ENCODE data around the gene PDE4B. TPM values are rescaled to one million over a fixed set of nuclear protein-coding genes. Genes with fewer than 3 reads are reported as not detected.
A peak's percentile ranks its signal among the peaks of the same experiment; 100 is the strongest.

The PDE4B gene
- total and polyA plus RNA-seq, 10 of the 15 experiments (the other 5 are each of a cell fraction or from before 2014, with no cell fraction given), result 3.0 to 13.2 (median 5.7) TPM

GRCh38 chr1:66335125-66335524, 542.4 kb downstream of the PDE4B start:
- DNase-seq (ENCODE audit: low read depth, low spot score), result no peak
- ChIA-PET SMC1A (ENCODE audit: uncharacterized antibody, unreplicated experiment) (interaction anchor here (0.9 to 16.3 kb wide), 16 partner anchors 9 to 109 kb away, joined by 3 to 331 read pairs (median 4); no protein-coding TSS in a partner anchor), CTCF (interaction anchor here (0.8 to 8.9 kb wide), 7 partner anchors 13 to 110 kb away, joined by 3 to 123 read pairs (median 5); no protein-coding TSS in a partner anchor), RAD21 (ENCODE audit: unreplicated experiment) (interaction anchor here (0.7 to 13.5 kb wide), 18 partner anchors 13 to 915 kb away, joined by 3 to 238 read pairs (median 4); no protein-coding TSS in a partner anchor), POLR2A (interaction anchor here (0.8 to 6.1 kb wide), 5 partner anchors 10 to 56 kb away, joined by 3 to 79 read pairs (median 4); no protein-coding TSS in a partner anchor)
- in situ Hi-C loops (cut with MboI) (no loop called here), intact Hi-C loops (cut with micrococcal nuclease; ENCODE audit: unreplicated experiment) (no loop called here)
- no peaks in the 10 kb centered on the region for H3K36me3 ChIP-seq (ENCODE audit: control insufficient read depth in 2 of 2, insufficient read depth in 2 of 2, low read length in 1 of 2)
- TF ChIP-seq MLLT1 (IDR thresholded peaks at IDR 0.05) (0 out of 2 replicates have a peak, but pooled peaks have one; percentile 29), ATF2 (IDR thresholded peaks at IDR 0.05; ENCODE audit: low read length) (no peak), NFYB (IDR thresholded peaks at IDR 0.05; ENCODE audit: insufficient read depth, low read depth, low read length) (no peak), RCOR1 (conservative IDR thresholded peaks at IDR 0.05; ENCODE audit: low read depth, low read length) (0 out of 2 replicates have a peak, but pooled peaks have one; percentile 48), REST (IDR thresholded peaks at IDR 0.05; ENCODE audit: low read depth, low read length) (no peak), SIN3A (IDR thresholded peaks at IDR 0.05; ENCODE audit: low read depth, low read length) (0 out of 2 replicates have a peak, but pooled peaks have one; percentile 6), POU2F2 (IDR thresholded peaks at IDR 0.05; ENCODE audit: borderline replicate concordance, low read depth, low read length) (peak; percentile 3; the same call in 1 of the 3 replicates)
- ATAC-seq, result no peak
- H3K27me3 ChIP-seq (replicated peaks in 1 of 2; ENCODE audit: control insufficient read depth in 2 of 2, insufficient read depth in 2 of 2, low read length in 1 of 2), result no peaks in the 10 kb centered on the region
- no peaks in the 10 kb centered on the region for H4K20me1 ChIP-seq (ENCODE audit: control insufficient read depth, insufficient read depth)
- H2AFZ ChIP-seq (ENCODE audit: control insufficient read depth, low read depth, low read length), result no peak overlapping the region
- WGBS (ENCODE audit: insufficient coverage, insufficient replicate concordance, low lambda C conversion rate, missing lambda C conversion rate), result 2% methylated on average over 2 of the region's 2 CpGs
- peak overlapping the region; percentile 88 for H3K9ac ChIP-seq (ENCODE audit: control insufficient read depth, insufficient read depth, low read length)
- BruUV-seq (replicated peaks), result TSS peak; percentile 91
- FAIRE-seq, result no peak
- no peaks in the 10 kb centered on the region for H3K9me3 ChIP-seq (replicated peaks; ENCODE audit: control insufficient read depth, insufficient read depth, low read length)
- peak overlapping the region; percentile 78 for H3K4me2 ChIP-seq (ENCODE audit: control insufficient read depth, insufficient read depth)
- H3K4me3 ChIP-seq, result peak overlapping the region; percentile 81
- peak overlapping the region; percentile 93 for H3K27ac ChIP-seq (ENCODE audit: control insufficient read depth, insufficient read depth)
- H3K4me1 ChIP-seq (ENCODE audit: control insufficient read depth, insufficient read depth, low read length), result peaks cover 34% of the 10 kb centered on the region
- peaks cover 74% of the 10 kb centered on the region for H3K79me2 ChIP-seq (ENCODE audit: control insufficient read depth, insufficient read depth, low read length)

All from GM12878 (cell line).